ENCODE results near the gene PPP2R3B. TPM values are rescaled to one million over a fixed set of nuclear protein-coding genes. Genes with fewer than 3 reads are reported as not detected.
"Not testable (repeated sequence)": the region's sequence is repeated elsewhere in the genome, so short reads cannot be mapped to it uniquely, and the experiment has no call there.

Gene PPP2R3B
- polyA plus RNA-seq, 1 experiment = 4.8 TPM

- ChIA-PET POLR2A (no interaction called here), CTCF (no interaction called here)
- Histone ChIP-seq H3K9me3 (ENCODE audit: control insufficient read depth, insufficient read depth, low read length) (peaks cover 28% of the 10 kb centered on the region; the same call in 1 of the 2 replicates), H3K27ac (ENCODE audit: low read depth, low read length) (no peak overlapping the region), H3K4me3 (ENCODE audit: low read depth, low read length) (no peak overlapping the region), H3K27me3 (ENCODE audit: control insufficient read depth, insufficient read depth, low read length) (no peaks in the 10 kb centered on the region)
- TF ChIP-seq, protein P1, sequence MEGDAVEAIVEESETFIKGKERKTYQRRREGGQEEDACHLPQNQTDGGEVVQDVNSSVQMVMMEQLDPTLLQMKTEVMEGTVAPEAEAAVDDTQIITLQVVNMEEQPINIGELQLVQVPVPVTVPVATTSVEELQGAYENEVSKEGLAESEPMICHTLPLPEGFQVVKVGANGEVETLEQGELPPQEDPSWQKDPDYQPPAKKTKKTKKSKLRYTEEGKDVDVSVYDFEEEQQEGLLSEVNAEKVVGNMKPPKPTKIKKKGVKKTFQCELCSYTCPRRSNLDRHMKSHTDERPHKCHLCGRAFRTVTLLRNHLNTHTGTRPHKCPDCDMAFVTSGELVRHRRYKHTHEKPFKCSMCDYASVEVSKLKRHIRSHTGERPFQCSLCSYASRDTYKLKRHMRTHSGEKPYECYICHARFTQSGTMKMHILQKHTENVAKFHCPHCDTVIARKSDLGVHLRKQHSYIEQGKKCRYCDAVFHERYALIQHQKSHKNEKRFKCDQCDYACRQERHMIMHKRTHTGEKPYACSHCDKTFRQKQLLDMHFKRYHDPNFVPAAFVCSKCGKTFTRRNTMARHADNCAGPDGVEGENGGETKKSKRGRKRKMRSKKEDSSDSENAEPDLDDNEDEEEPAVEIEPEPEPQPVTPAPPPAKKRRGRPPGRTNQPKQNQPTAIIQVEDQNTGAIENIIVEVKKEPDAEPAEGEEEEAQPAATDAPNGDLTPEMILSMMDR (IDR thresholded peaks at IDR 0.05; ENCODE audit: low read depth, low read length) = no peak
- no peak for DNase-seq (ENCODE audit: low read depth, low spot score)
Observed at GRCh38 chrX:351736-352135, 35.0 kb downstream of the PPP2R3B start.

GRCh38 chrX:351324-351641, 35.4 kb downstream of the PPP2R3B start:
- CTCF ChIA-PET; H3K4me3 ChIP-seq (ENCODE audit: low read depth, low read length); POLR2A ChIA-PET; H3K27me3 ChIP-seq (ENCODE audit: control insufficient read depth, insufficient read depth, low read length); H3K27ac ChIP-seq (ENCODE audit: low read depth, low read length); DNase-seq (ENCODE audit: low read depth, low spot score): not testable (repeated sequence)
- peaks cover 30% of the 10 kb centered on the region; the same call in 1 of the 2 replicates for H3K9me3 ChIP-seq (ENCODE audit: control insufficient read depth, insufficient read depth, low read length)

- no peaks in the 10 kb centered on the region for H3K27me3 ChIP-seq (ENCODE audit: control insufficient read depth, insufficient read depth, low read length)
- H3K27ac ChIP-seq (ENCODE audit: low read depth, low read length) = no peak overlapping the region
- no peak for DNase-seq (ENCODE audit: low read depth, low spot score)
- peaks cover 34% of the 10 kb centered on the region; the same call in 1 of the 2 replicates for H3K9me3 ChIP-seq (ENCODE audit: control insufficient read depth, insufficient read depth, low read length)
- TF ChIP-seq, protein P1 (IDR thresholded peaks at IDR 0.05; ENCODE audit: low read depth, low read length) = no peak
- POLR2A ChIA-PET = no interaction called here
- H3K4me3 ChIP-seq (ENCODE audit: low read depth, low read length) = no peak overlapping the region
- CTCF ChIA-PET = no interaction called here
Observed at GRCh38 chrX:350534-351323, 36.0 kb downstream of the PPP2R3B start.

DNA sequence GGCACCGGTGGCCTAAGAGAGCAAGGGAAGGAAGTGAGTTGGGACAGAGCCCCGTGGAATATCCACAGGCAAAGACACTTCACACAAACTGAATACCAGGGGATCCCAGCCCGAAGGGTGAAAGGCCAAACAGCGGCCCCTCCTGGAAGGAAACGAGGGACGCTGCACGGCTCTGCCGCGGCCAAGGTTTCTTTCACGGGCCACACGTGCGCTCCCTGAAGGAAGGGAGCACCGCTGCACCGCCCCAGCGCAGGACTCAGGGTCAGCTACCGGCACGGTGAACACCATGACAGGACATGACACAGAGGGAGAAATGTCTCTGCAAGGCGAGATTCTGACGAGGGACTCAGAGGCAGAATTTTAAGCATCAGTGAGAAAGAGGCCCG, 36.6 kb downstream of the PPP2R3B start:
- no peak overlapping the region for H3K27ac ChIP-seq (ENCODE audit: low read depth, low read length)
- H3K27me3 ChIP-seq (ENCODE audit: control insufficient read depth, insufficient read depth, low read length) = no peaks in the 10 kb centered on the region
- H3K4me3 ChIP-seq (ENCODE audit: low read depth, low read length) = no peak overlapping the region
- DNase-seq (ENCODE audit: low read depth, low spot score) = no peak
- TF ChIP-seq, protein P1 (IDR thresholded peaks at IDR 0.05; ENCODE audit: low read depth, low read length) = no peak
- ChIA-PET CTCF (no interaction called here), POLR2A (no interaction called here)
- H3K9me3 ChIP-seq (ENCODE audit: control insufficient read depth, insufficient read depth, low read length) = peaks cover 39% of the 10 kb centered on the region

- ChIA-PET POLR2A (no interaction called here), CTCF (no interaction called here)
- H3K4me3 ChIP-seq (ENCODE audit: low read depth, low read length) = no peak overlapping the region
- no peak overlapping the region for H3K27ac ChIP-seq (ENCODE audit: low read depth, low read length)
- TF ChIP-seq, protein P1 (IDR thresholded peaks at IDR 0.05; ENCODE audit: low read depth, low read length) = no peak
- peaks cover 41% of the 10 kb centered on the region for H3K9me3 ChIP-seq (ENCODE audit: control insufficient read depth, insufficient read depth, low read length)
- no peaks in the 10 kb centered on the region for H3K27me3 ChIP-seq (ENCODE audit: control insufficient read depth, insufficient read depth, low read length)
- DNase-seq (ENCODE audit: low read depth, low spot score) = no peak
Observed at GRCh38 chrX:349702-350101, 37.0 kb downstream of the PPP2R3B start.

Data from AG04450 (cell line).